Natural killer cell (primary cell): Measurements from ENCODE around the gene CSF2RB. TPM values are rescaled to one million over a fixed set of nuclear protein-coding genes. Genes with fewer than 3 reads are reported as not detected.
A peak's percentile ranks its signal among the peaks of the same experiment; 100 is the strongest.
"Not testable (repeated sequence)": the region's sequence is repeated elsewhere in the genome, so short reads cannot be mapped to it uniquely, and the experiment has no call there.

Experiments used
- ATAC-seq, 3 donors: fragments of 150-1000 bp in 2 of 3; fragments of 200-7000 bp in 1 of 3; cut with Tn5 transposase; 1 replicate in 1 of 3; 2 replicates in 2 of 3; pipeline ENCODE4 v1.10.0; 2021; ENCODE audit warnings: mild to moderate bottlenecking in 2 of 3, moderate library complexity in 2 of 3
- DNase-seq, 2 donors: peaks; one replicate each; pipeline versions ENCODE4 v3.0.0 to v3.0.0-alpha.2; 2013 to 2021; ENCODE audit warnings: mixed read lengths in 1 of 2
- H3K27ac ChIP-seq: one replicate; pipeline ENCODE4 v1.5.1; 2013; ENCODE audit warnings: mild to moderate bottlenecking, low read length
- H3K27me3 ChIP-seq: one replicate; pipeline ENCODE4 v1.6.1; 2013; ENCODE audit warnings: low read length; ENCODE audit not compliant: control insufficient read depth, insufficient read depth
- H3K36me3 ChIP-seq: one replicate; pipeline ENCODE4 v1.6.1; 2013; ENCODE audit warnings: low read length; ENCODE audit not compliant: control insufficient read depth, insufficient read depth
- H3K4me1 ChIP-seq: one replicate; pipeline ENCODE4 v1.6.1; 2013; ENCODE audit warnings: low read length; ENCODE audit not compliant: control insufficient read depth, insufficient read depth
- H3K4me3 ChIP-seq: one replicate; pipeline ENCODE4 v1.5.1; 2013; ENCODE audit warnings: low read length
- H3K9me3 ChIP-seq: one replicate; pipeline ENCODE4 v1.6.1; 2013; ENCODE audit warnings: low read length; ENCODE audit not compliant: control insufficient read depth, insufficient read depth
- H3K27ac Mint-ChIP-seq, 2 donors: one replicate each; pipeline ENCODE4 v1.8.0; 2022; ENCODE audit warnings: mild to moderate bottlenecking in 2 of 2, mixed read lengths in 2 of 2, moderate library complexity in 1 of 2
- H3K27me3 Mint-ChIP-seq, 2 donors: one replicate each; pipeline ENCODE4 v1.8.0; 2022; ENCODE audit warnings: low read depth in 2 of 2, mixed read lengths in 2 of 2
- H3K36me3 Mint-ChIP-seq: one replicate; pipeline ENCODE4 v1.8.0; 2022; ENCODE audit warnings: mixed read lengths
- H3K4me1 Mint-ChIP-seq, 2 donors: one replicate each; pipeline ENCODE4 v1.8.0; 2022; ENCODE audit warnings: mixed read lengths in 2 of 2
- H3K4me3 Mint-ChIP-seq: one replicate; pipeline ENCODE4 v1.8.0; 2022; ENCODE audit warnings: mild to moderate bottlenecking, moderate library complexity, mixed read lengths
- H3K9me3 Mint-ChIP-seq, 2 donors: one replicate each; pipeline ENCODE4 v1.8.0; 2022; ENCODE audit warnings: mixed read lengths in 2 of 2
- WGBS: methylation state at CpG from one replicate; pipeline ENCODE4 v1.1.7; 2013; ENCODE audit warnings: missing lambda C conversion rate; ENCODE audit not compliant: insufficient coverage; 5-methylcytosine and 5-hydroxymethylcytosine counted together
- intact Hi-C: fragments of 100-400 bp; cut with micrococcal nuclease; formaldehyde crosslinking; loops from one replicate; pipeline ENCODE4 v1.14.2; 2022
- total RNA-seq, 4 donors: library from RNA; stranded (reverse); fragments of 120-200 nt in 1 of 4; gene quantifications; one replicate each; pipeline versions ENCODE4 v1.2.3 to v1.2.4, GENCODE V29; 2013 to 2022
- TF ChIP-seq, protein P1 (sequence below): fragments of 200-600 bp; IDR thresholded peaks from one replicate; pipeline ENCODE4 v1.8.0; 2022; ENCODE audit warnings: antibody characterized with exemption

Gene CSF2RB
- total RNA-seq, 3 donors from 2014 or later (not counting 1 experiment from before 2014, with no cell fraction given), result 3.8 to 274 (median 8.2) TPM

GRCh38 chr22:36985211-36985889, 71.9 kb downstream of the CSF2RB start:
- intact Hi-C loops, result no loop called here
- Mint-ChIP-seq H3K27me3 (peaks cover 18 to 24% of the 10 kb centered on the region in 2 donors), H3K27ac (no peak overlapping the region), H3K9me3 (peaks cover 0 to 8% of the 10 kb centered on the region in 2 donors), H3K36me3 (no peaks in the 10 kb centered on the region), H3K4me1 (no peaks in the 10 kb centered on the region), H3K4me3 (no peak overlapping the region)
- H3K27me3 ChIP-seq, result peaks cover 10% of the 10 kb centered on the region
- no peak overlapping the region for H3K27ac ChIP-seq
- DNase-seq, result no peak
- H3K9me3 ChIP-seq, result peaks cover 12% of the 10 kb centered on the region
- no peaks in the 10 kb centered on the region for H3K36me3 ChIP-seq
- no peak for ATAC-seq
- no peaks in the 10 kb centered on the region for H3K4me1 ChIP-seq
- no peak overlapping the region for H3K4me3 ChIP-seq
- TF ChIP-seq, protein P1, sequence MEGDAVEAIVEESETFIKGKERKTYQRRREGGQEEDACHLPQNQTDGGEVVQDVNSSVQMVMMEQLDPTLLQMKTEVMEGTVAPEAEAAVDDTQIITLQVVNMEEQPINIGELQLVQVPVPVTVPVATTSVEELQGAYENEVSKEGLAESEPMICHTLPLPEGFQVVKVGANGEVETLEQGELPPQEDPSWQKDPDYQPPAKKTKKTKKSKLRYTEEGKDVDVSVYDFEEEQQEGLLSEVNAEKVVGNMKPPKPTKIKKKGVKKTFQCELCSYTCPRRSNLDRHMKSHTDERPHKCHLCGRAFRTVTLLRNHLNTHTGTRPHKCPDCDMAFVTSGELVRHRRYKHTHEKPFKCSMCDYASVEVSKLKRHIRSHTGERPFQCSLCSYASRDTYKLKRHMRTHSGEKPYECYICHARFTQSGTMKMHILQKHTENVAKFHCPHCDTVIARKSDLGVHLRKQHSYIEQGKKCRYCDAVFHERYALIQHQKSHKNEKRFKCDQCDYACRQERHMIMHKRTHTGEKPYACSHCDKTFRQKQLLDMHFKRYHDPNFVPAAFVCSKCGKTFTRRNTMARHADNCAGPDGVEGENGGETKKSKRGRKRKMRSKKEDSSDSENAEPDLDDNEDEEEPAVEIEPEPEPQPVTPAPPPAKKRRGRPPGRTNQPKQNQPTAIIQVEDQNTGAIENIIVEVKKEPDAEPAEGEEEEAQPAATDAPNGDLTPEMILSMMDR, result no peak
- 87% methylated on average over 10 of the region's 10 CpGs for WGBS

GRCh38 chr22:36986242-36986821, 72.9 kb downstream of the CSF2RB start:
- TF ChIP-seq, protein P1, result peak; percentile 65
- Histone ChIP-seq H3K4me3 (no peak overlapping the region), H3K36me3 (no peaks in the 10 kb centered on the region), H3K27ac (no peak overlapping the region), H3K4me1 (no peaks in the 10 kb centered on the region), H3K27me3 (peaks cover 10% of the 10 kb centered on the region), H3K9me3 (peaks cover 12% of the 10 kb centered on the region)
- no peaks in the 10 kb centered on the region for H3K4me1 Mint-ChIP-seq
- peaks cover 27 to 28% of the 10 kb centered on the region in 2 donors for H3K27me3 Mint-ChIP-seq
- no peak overlapping the region for H3K4me3 Mint-ChIP-seq
- intact Hi-C loops, result no loop called here
- WGBS, result 53% methylated on average over 7 of the region's 8 CpGs
- DNase-seq, result peak in 1 of 2 donors; percentile 39
- H3K27ac Mint-ChIP-seq, result no peak overlapping the region
- peaks cover 0 to 8% of the 10 kb centered on the region in 2 donors for H3K9me3 Mint-ChIP-seq
- H3K36me3 Mint-ChIP-seq, result no peaks in the 10 kb centered on the region
- ATAC-seq, result no peak

- Mint-ChIP-seq H3K4me3 (no peak overlapping the region), H3K27me3 (peaks cover 23 to 27% of the 10 kb centered on the region in 2 donors), H3K36me3 (no peaks in the 10 kb centered on the region), H3K9me3 (peaks cover 0 to 8% of the 10 kb centered on the region in 2 donors), H3K4me1 (no peaks in the 10 kb centered on the region), H3K27ac (no peak overlapping the region)
- Histone ChIP-seq H3K36me3 (no peaks in the 10 kb centered on the region), H3K4me3 (no peak overlapping the region), H3K27me3 (peaks cover 10% of the 10 kb centered on the region), H3K27ac (no peak overlapping the region), H3K4me1 (no peaks in the 10 kb centered on the region), H3K9me3 (peaks cover 12% of the 10 kb centered on the region)
- intact Hi-C loops, result no loop called here
- DNase-seq (no peak), ATAC-seq (no peak)
- 79% methylated on average over 10 of the region's 12 CpGs for WGBS
- TF ChIP-seq, protein P1, result no peak
Measured at GRCh38 chr22:36988075-36988832, 74.8 kb downstream of the CSF2RB start.

DNA sequence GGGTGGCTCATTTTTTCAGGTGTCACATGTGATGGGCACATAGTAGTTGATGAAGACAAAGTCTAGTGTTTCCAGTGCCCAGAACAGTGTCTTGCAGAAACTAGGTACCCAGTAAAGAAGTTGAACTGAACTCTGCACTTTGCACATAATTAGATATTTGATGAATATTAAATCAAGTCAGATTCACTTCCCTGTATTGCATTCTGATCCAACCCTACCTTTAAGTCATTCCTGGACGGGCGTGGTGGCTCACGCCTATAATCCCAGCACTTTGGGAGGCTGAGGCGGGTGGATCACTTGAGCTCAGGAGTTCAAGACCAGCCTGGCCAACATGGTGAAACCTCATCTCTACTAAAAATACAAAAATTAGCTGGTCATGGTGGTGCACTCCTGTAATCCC, 75.6 kb downstream of the CSF2RB start:
- H3K36me3 Mint-ChIP-seq, ATAC-seq, H3K27ac Mint-ChIP-seq, intact Hi-C loops, H3K4me1 Mint-ChIP-seq, H3K27me3 ChIP-seq, H3K36me3 ChIP-seq, H3K4me3 ChIP-seq, H3K4me3 Mint-ChIP-seq, H3K27ac ChIP-seq, H3K4me1 ChIP-seq, DNase-seq, H3K9me3 Mint-ChIP-seq: not testable (repeated sequence)
- peaks cover 12% of the 10 kb centered on the region for H3K9me3 ChIP-seq
- 90% methylated on average over 4 of the region's 4 CpGs for WGBS
- peaks cover 25 to 29% of the 10 kb centered on the region in 2 donors for H3K27me3 Mint-ChIP-seq
